Activated CD4-positive, alpha-beta T cell treated with anti-CD3 and anti-CD28 coated beads for 4 hours (primary cell): ENCODE data around the gene UBASH3A.

Source experiments
- DNase-seq, 2 donors: peaks; one replicate each; pipeline ENCODE4 v3.0.0-alpha.2; 2020

Gene UBASH3A

DNA sequence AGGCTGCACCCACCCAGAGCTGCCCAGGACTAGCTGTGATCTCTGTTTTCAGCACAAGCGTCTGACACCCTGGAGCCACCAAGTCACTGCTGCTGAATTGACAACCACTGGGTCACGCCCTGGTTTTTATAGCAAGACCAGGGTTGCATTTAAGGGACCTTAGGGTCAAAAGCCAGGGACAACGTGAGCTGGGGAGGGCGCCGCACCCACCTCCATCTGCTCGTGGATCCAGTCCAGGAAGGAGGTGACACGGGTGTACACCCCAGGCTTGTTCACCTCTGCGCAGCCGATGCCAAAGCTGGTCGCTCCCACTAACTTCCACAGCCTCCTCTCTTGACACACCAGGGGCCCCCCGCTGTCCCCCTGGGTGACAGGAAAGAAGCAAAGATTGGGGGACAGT lies 28.2 kb upstream of the UBASH3A start:
- no peak for DNase-seq

GRCh38 chr21:42375966-42376337 lies 27.8 kb upstream of the UBASH3A start:
- DNase-seq, result no peak

DNA sequence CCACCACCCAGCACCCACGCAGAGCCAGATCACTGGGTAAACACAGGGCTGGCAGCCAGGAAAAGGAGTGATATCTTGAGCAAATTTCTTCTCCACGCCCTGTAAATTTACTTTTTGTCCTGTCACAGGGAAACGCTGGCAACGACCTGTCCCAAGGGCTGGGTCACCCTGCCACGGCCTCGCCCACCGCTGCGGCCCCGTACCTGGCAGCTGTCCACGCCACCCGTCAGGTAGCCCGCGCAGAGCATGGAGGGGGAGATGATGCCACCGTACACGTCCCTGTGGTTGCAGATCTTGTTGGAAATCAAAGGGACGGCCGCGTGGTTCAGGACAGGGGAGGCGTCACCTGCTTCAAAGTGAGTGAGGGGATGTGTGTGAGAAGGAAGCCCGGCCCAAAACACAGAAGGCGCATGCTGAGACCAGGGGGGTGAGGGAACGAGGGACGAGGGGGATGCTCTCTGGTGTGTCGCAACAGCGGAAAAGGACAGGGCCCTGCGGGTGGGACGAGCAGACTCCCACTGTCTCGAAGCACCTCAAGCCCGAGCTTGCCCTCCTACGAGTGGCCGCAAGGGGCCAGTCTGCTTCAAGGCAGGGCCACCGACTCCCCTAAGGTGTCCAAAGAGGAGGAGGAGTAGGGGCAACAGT lies 27.2 kb upstream of the UBASH3A start:
- no peak for DNase-seq

- DNase-seq, result no peak
These were observed 26.3 kb upstream of the UBASH3A start for GRCh38 chr21:42377211-42377950.

DNA sequence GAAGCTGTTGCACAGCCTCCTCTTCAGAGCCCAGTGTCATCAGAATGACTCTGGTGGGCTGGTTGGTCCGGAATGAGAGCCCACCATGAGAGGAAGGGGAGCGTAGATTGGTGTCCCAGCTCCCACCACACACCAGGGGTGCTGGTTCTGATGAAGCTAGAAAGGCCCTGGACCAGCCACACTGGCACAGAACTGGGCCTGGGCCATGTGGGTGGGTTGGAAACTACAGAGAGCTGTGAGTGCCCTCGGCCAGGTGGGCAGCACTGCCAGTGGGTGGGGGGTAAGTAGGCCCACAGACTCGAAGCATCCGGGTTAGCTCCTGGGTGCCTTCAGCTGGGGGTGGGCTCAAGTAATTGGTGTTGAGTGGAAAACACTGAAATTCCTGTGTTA lies 25.8 kb upstream of the UBASH3A start:
- no peak for DNase-seq

DNA sequence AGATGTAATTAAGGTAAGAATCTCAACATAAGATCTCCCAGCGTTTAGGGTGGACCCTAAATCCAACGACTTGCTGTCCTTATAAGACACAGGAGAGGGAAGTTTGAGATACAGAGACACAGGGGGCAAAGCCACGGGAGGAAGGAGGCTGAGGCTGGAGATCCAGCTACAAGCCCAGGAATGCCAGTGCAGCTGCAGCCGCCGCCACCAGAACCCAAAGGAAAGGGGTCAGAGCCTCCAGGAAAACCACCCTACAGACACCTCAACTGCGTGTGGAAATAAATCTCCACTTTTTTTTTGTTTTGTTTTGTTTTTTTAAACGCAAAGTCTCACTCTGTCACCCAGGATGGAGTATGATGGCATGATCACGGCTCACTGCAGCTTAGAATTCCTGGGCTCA lies 25.3 kb upstream of the UBASH3A start:
- no peak for DNase-seq

- no peak for DNase-seq
These were observed 24.1 kb upstream of the UBASH3A start for GRCh38 chr21:42379426-42380215.

DNA sequence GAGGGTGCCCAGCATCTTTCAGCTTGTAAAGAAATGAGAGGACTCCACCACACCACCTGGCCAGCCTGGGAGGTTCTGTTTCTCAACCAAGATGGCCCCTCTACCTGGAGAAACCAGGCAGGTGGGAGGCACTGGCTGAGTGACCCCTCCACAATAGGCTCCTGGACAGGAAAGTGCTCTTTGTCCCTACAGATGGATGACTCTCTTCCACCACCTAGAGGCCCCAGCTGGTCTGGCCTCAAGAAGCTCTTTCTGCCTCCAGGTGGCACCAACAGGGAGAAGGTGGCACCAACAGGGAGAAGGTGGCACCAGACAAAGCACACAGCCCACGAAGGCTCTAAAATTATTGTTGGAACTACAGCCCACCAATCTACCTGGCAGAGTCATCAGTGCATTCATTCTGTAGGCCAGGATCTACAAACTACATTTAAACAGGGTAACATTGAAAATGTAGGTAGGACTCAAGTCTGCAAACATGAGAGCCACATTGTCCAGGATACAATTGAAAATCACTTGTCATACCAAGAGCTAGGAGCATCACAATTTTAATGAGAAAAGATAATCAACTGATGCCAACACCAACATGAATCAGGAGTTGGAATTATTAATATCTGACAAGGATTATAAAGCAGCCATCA lies 22.2 kb upstream of the UBASH3A start:
- peak; percentile 38 to 55 for DNase-seq

GRCh38 chr21:42382915-42383314 lies 20.8 kb upstream of the UBASH3A start:
- no peak for DNase-seq

- DNase-seq, result no peak
These were observed 20.4 kb upstream of the UBASH3A start for GRCh38 chr21:42383331-42383730.

DNA sequence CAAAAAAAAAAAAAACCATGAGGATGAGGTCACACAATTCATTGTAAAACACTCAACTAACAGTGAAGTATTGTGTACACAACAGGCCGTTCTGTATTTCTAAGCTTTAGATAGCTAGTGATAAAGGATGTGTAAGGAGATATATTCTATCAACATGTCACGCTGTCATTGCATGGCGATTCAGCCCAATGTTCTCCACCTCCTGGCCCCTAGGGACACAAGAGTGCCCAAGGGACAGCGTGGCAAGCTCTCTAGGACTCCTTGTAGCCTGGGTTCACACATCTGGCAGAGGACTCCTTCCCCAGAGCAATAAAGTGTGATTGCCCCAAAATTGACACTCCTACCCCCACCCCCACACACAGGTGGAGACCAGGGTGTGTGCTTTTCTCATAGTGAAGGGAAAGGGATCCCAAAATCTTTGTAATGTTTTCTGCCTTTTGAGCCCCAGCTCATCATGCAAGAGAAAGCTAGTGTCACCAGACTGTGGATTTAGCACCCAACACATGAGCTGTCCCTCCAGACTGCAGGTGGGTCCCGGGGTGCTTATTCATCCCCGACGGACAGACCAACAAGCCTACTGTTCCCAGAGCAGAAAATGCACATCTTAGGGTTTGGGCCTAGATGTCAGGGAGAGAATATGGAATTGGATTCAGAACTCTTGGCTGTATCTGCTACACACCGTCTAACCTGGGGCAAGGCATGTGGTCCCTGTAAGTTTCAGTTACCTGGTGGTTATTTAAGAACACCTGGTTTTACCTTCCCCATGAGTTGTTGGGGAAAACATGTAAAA lies 19.4 kb upstream of the UBASH3A start:
- no peak for DNase-seq

DNA sequence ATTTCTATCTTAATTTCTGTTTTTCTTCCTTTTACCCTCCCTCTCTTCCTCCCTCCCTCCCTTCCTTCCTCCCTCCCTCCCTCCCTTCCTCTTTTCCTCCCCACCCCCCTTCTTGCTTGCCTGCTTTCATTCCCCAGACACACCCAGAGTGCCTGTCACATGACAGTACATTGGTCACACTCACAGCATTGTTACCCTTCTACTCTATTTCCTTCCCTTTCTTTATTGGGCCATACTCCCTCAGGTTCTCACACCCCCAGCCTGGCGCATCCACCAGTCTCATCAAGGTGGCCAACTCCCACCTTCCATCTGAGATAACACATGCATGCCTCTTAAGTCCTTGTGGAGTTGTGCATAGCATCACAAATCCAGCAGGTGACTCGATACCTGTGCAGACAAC lies 18.7 kb upstream of the UBASH3A start:
- DNase-seq, result no peak

GRCh38 chr21:42385619-42386018 lies 18.1 kb upstream of the UBASH3A start:
- no peak for DNase-seq

DNA sequence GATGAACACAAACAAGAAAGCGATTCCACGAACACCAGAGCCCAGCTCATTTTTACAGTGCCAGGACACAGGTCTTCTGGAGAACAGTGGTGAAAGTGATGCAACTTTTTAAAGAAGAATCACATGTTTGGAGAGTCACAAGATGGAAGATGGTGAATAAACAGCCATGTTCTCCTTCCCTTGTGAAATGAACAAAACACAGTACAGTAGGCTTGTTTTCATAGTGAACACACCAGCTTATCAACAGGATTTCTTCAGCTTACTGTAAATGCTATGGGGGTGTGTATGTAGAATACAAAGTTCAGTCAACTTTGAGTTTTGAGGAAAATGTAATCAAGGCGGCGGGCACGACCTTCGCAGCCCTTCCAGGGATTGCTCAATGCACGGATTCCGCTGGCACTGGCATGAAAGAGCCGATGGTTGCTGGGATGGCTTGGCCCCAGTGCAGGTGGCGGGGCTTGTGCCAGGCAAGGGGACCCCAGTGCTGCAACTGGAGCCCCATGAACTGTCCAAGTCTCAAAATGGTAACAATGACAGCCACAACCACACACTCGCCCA lies 17.6 kb upstream of the UBASH3A start:
- DNase-seq, result no peak

DNA sequence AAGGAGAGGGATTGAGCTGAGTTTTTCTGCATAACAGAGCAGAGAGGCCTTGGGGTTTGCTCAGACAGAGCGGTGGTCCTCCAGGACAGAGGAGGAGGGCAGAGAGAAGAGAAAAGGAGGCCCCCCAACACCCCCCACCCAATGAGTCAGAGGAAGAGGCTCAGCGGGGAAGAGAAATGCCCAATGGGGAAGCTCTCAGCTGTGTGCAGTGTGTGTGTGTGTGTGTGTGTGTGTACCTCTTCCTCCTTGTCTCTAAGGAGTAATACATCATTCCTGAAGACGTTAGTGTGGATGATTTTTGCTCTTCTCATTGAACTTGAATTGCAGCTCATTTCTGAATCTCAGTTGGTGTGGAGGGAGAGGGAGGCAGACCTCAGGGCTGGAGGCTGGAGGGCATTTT lies 16.5 kb upstream of the UBASH3A start:
- no peak for DNase-seq

DNA sequence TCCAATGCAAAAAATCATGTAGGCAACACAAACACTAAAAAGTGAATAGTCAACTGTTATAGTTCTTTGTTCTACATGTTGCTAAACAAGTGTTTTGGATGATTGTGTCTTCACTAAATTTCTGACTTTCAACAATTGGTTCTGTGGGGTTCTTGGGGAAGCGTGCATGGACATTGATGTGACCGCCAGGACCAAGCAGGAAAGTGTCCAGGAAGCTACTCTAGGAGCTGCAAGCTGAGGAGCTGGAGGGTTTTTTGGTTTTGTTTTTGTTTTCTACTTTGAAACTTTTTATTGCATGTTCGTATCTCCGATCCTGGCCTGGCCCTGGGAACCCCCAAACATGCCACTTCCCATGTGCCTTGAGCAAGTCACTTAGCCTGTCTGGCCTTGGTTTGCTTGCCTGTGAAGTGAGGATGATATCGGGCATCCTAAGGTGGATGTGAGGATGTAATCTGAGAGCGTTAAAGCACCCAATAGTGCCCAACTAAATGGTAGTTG lies 15.8 kb upstream of the UBASH3A start:
- no peak for DNase-seq

DNA sequence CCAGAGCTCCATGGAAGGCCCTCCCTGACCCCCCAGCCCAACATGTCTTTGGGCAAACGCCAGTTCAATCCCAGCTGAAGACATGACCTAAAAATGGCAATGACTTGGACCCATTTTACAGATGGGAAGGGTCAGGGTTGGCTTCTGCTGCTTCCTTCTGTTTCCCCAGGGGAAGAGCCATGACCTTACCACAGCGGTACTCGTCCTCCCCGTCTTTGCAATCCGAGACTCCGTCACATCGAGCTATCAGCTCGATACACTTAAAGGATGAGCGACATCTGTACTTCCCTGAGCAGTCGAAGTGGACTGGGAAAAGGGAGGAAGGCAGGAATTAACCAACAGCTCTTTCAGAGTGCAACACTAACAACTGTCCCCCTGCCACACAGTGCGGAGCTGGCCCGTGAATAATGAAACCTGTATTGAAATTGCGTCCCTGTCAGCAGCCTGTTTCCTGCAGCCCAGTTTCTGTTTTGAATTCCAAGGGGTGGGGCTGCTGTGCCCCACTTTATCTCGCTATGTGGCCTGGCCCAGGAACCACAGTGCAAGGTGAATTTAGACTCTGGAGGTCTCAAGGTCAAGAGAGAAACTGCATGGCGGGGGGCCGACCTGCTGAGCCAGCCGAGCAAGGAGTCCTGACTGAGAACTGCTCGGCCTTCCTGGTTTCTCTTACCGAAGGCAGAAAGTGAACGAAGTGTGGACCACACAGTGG lies 14.8 kb upstream of the UBASH3A start:
- DNase-seq, result no peak

GRCh38 chr21:42389449-42389835 lies 14.3 kb upstream of the UBASH3A start:
- no peak for DNase-seq

DNA sequence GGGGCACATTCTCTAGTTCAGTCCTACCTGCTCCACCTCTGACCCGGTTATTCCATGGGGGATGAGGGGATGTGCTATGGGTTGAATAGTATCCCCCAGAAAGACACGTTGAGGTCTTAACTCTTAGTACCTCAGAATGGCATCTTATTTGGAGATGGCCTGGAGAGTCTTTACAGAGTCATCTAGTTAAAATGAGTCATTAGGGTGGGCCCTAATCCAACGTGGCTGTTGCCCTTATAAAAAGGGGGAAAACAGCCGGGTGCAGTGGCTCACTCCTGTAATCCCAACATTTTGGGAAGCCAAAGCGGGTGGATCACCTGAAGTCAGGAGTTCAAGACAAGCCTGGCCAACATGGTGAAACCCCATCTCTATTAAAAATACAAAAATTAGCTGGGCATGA lies 13.5 kb upstream of the UBASH3A start:
- DNase-seq, result no peak

GRCh38 chr21:42390696-42391095 lies 13.0 kb upstream of the UBASH3A start:
- no peak for DNase-seq

GRCh38 chr21:42391297-42391696 lies 12.4 kb upstream of the UBASH3A start:
- no peak for DNase-seq
